Activated T-cell treated with anti-CD3 and anti-CD28 coated beads, Interleukin-2, amount 50 U/mL, for 24 hours (primary cell): ENCODE results near the gene PRR20G.

Experiments
- DNase-seq: peaks from one replicate; pipeline ENCODE4 v3.0.0-alpha.2; 2020
- H3K27ac Mint-ChIP-seq: 2 replicates; pipeline ENCODE4 v1.8.0; 2020; ENCODE audit warnings: mild to moderate bottlenecking, mixed read lengths
- H3K27me3 Mint-ChIP-seq: 2 replicates; pipeline ENCODE4 v1.8.0; 2020; ENCODE audit warnings: mixed read lengths
- H3K36me3 Mint-ChIP-seq: 2 replicates; pipeline ENCODE4 v1.8.0; 2020; ENCODE audit warnings: low read depth, mixed read lengths
- H3K4me1 Mint-ChIP-seq: 2 replicates; pipeline ENCODE4 v1.8.0; 2020; ENCODE audit warnings: low read depth, mixed read lengths
- H3K4me3 Mint-ChIP-seq: 2 replicates; pipeline ENCODE4 v1.8.0; 2020; ENCODE audit warnings: mild to moderate bottlenecking, moderate library complexity, mixed read lengths
- H3K9me3 Mint-ChIP-seq: 2 replicates; pipeline ENCODE4 v1.8.0; 2020; ENCODE audit warnings: mixed read lengths

Gene PRR20G

DNA sequence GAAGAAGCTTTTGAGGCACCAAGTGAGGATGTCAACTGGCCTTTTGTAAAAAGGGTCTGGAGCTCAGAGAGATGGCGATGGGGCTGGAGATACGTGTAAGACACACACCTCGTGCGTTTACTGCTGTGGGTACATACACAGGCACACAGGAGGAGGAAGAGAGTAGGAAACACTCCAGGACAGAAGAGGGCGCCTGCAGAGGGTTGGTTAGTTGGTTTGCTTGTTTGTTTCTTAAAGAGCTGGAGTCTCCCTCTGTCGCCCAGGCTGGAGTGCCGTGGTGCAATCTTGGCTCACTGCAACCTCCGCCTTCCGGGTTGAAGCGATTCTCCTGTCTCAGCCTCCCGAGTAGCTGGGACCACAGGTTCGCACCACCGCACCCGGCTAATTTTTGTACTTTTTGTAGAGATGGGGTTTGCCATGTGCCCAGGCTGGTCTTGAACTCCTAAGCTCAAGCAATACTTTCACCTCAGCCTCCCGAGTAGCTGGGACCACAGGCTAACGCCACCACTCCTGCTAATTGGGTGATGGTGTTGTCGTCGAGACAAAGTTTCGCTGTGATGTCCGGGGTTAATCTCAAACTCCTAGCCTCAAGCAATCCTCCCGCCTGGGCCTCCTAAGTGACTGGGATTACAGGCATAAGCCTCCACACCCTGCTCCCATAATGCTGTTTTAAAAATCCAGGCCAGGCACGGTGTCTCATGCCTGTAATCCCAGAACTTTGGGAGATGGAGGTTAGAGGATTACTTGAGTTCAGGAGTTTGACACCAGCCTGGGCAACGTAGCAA lies 1.3 kb upstream of the PRR20G start:
- Mint-ChIP-seq H3K4me3 (no peak overlapping the region), H3K9me3 (peaks cover 10% of the 10 kb centered on the region), H3K27me3 (peaks cover 4% of the 10 kb centered on the region), H3K27ac (no peak overlapping the region), H3K36me3 (no peaks in the 10 kb centered on the region), H3K4me1 (no peaks in the 10 kb centered on the region)
- DNase-seq, result no peak

DNA sequence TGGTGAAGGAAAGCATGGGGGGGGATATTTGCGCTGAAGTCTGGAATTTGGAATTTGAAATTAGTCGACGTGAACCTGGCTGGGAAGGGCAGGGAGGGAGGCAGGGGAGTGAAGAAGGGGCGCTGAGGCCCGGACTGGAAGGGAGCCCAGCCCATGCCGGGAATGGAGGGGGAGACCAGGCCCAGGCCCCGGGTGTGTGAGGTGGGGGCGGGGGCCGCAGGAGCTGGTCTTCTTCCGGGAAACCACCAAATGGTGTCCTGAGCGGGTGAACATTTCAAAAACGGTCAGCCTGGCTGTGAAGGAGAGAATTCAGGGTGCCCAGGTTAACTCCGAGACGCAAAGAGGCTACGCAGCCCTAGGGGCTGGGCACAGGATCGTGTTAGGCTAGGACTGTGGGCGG lies 497 bp upstream of the PRR20G start:
- Mint-ChIP-seq H3K36me3 (no peaks in the 10 kb centered on the region), H3K27ac (no peak overlapping the region), H3K27me3 (peaks cover 4% of the 10 kb centered on the region), H3K4me1 (no peaks in the 10 kb centered on the region), H3K9me3 (peaks cover 10% of the 10 kb centered on the region), H3K4me3 (no peak overlapping the region)
- no peak for DNase-seq

GRCh38 chr3:127286571-127287140 lies 1.2 kb downstream of the PRR20G start:
- H3K27ac Mint-ChIP-seq, result no peak overlapping the region
- H3K4me1 Mint-ChIP-seq, result no peaks in the 10 kb centered on the region
- DNase-seq, result no peak
- no peak overlapping the region for H3K4me3 Mint-ChIP-seq
- H3K36me3 Mint-ChIP-seq, result no peaks in the 10 kb centered on the region
- H3K27me3 Mint-ChIP-seq, result peaks cover 10% of the 10 kb centered on the region
- H3K9me3 Mint-ChIP-seq, result peaks cover 7% of the 10 kb centered on the region

- Mint-ChIP-seq H3K27me3 (peaks cover 6% of the 10 kb centered on the region), H3K4me3 (no peak overlapping the region), H3K27ac (no peak overlapping the region), H3K9me3 (peaks cover 5% of the 10 kb centered on the region), H3K36me3 (no peaks in the 10 kb centered on the region), H3K4me1 (no peaks in the 10 kb centered on the region)
- DNase-seq, result no peak
Observed at GRCh38 chr3:127284258-127284657, 3.6 kb downstream of the PRR20G start.

GRCh38 chr3:127277561-127277960 lies 10.3 kb downstream of the PRR20G start:
- Mint-ChIP-seq H3K27ac (no peak overlapping the region), H3K9me3 (no peaks in the 10 kb centered on the region), H3K4me1 (no peaks in the 10 kb centered on the region), H3K27me3 (peaks cover 32% of the 10 kb centered on the region), H3K4me3 (no peak overlapping the region), H3K36me3 (no peaks in the 10 kb centered on the region)
- no peak for DNase-seq

- no peaks in the 10 kb centered on the region for H3K36me3 Mint-ChIP-seq
- DNase-seq, result no peak
- no peaks in the 10 kb centered on the region for H3K4me1 Mint-ChIP-seq
- H3K4me3 Mint-ChIP-seq, result no peak overlapping the region
- H3K27me3 Mint-ChIP-seq, result peaks cover 34% of the 10 kb centered on the region
- no peak overlapping the region for H3K27ac Mint-ChIP-seq
- H3K9me3 Mint-ChIP-seq, result no peaks in the 10 kb centered on the region
Observed at GRCh38 chr3:127276995-127277394, 10.9 kb downstream of the PRR20G start.

- DNase-seq, result no peak
- no peak overlapping the region for H3K27ac Mint-ChIP-seq
- no peak overlapping the region for H3K4me3 Mint-ChIP-seq
- H3K27me3 Mint-ChIP-seq, result peaks cover 34% of the 10 kb centered on the region
- no peaks in the 10 kb centered on the region for H3K4me1 Mint-ChIP-seq
- no peaks in the 10 kb centered on the region for H3K9me3 Mint-ChIP-seq
- no peaks in the 10 kb centered on the region for H3K36me3 Mint-ChIP-seq
Observed at GRCh38 chr3:127276396-127276795, 11.4 kb downstream of the PRR20G start.

GRCh38 chr3:127275287-127275781 lies 12.5 kb downstream of the PRR20G start:
- Mint-ChIP-seq H3K4me3 (no peak overlapping the region), H3K9me3 (no peaks in the 10 kb centered on the region), H3K36me3 (no peaks in the 10 kb centered on the region), H3K27ac (no peak overlapping the region), H3K27me3 (peaks cover 34% of the 10 kb centered on the region), H3K4me1 (no peaks in the 10 kb centered on the region)
- DNase-seq, result no peak

DNA sequence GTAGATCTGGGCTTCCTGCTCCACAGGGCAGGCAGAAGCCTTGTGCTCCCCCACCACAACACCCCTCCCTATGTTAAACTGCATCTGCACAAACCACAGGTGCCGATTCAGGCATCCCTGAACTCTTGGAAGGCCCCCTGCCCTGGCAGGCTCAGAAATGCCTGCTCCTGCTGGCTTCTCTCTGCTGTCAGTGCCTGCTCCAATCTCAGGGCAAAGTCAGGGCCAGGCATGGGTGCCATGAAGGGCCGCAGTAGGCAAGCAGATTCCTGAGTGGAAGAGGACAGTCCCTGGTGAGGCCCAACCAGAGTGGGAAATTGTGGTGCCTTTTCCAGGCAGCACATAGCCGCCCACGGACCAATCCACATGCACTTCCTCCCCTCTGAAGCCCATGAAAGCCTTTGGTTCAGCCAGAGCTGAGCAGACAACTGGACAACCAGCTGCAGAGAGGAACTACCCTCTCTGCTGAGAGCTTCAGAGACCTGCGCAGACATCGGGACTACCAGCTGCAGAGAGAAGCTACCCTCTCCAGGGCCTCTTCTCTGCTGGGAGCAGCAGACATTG lies 13.6 kb downstream of the PRR20G start:
- H3K36me3 Mint-ChIP-seq, result no peaks in the 10 kb centered on the region
- H3K27ac Mint-ChIP-seq, result no peak overlapping the region
- H3K4me1 Mint-ChIP-seq, result no peaks in the 10 kb centered on the region
- peaks cover 5% of the 10 kb centered on the region for H3K9me3 Mint-ChIP-seq
- no peak for DNase-seq
- no peak overlapping the region for H3K4me3 Mint-ChIP-seq
- peaks cover 34% of the 10 kb centered on the region for H3K27me3 Mint-ChIP-seq

GRCh38 chr3:127273206-127273605 lies 14.6 kb downstream of the PRR20G start:
- no peak overlapping the region for H3K4me3 Mint-ChIP-seq
- H3K4me1 Mint-ChIP-seq, result no peaks in the 10 kb centered on the region
- peaks cover 32% of the 10 kb centered on the region for H3K27me3 Mint-ChIP-seq
- H3K36me3 Mint-ChIP-seq, result no peaks in the 10 kb centered on the region
- peaks cover 11% of the 10 kb centered on the region for H3K9me3 Mint-ChIP-seq
- no peak for DNase-seq
- H3K27ac Mint-ChIP-seq, result no peak overlapping the region

GRCh38 chr3:127266186-127266585 lies 21.7 kb downstream of the PRR20G start:
- no peaks in the 10 kb centered on the region for H3K36me3 Mint-ChIP-seq
- H3K4me1 Mint-ChIP-seq, result no peaks in the 10 kb centered on the region
- peaks cover 11% of the 10 kb centered on the region for H3K9me3 Mint-ChIP-seq
- H3K4me3 Mint-ChIP-seq, result no peak overlapping the region
- no peak overlapping the region for H3K27ac Mint-ChIP-seq
- peaks cover 4% of the 10 kb centered on the region for H3K27me3 Mint-ChIP-seq
- DNase-seq, result no peak

- H3K4me1 Mint-ChIP-seq, result no peaks in the 10 kb centered on the region
- no peak overlapping the region for H3K27ac Mint-ChIP-seq
- DNase-seq, result no peak
- H3K27me3 Mint-ChIP-seq, result peaks cover 4% of the 10 kb centered on the region
- no peaks in the 10 kb centered on the region for H3K36me3 Mint-ChIP-seq
- peaks cover 11% of the 10 kb centered on the region for H3K9me3 Mint-ChIP-seq
- no peak overlapping the region for H3K4me3 Mint-ChIP-seq
Observed at GRCh38 chr3:127265581-127265981, 22.3 kb downstream of the PRR20G start.

GRCh38 chr3:127264794-127265514 lies 22.9 kb downstream of the PRR20G start:
- H3K27ac Mint-ChIP-seq, result no peak overlapping the region
- H3K36me3 Mint-ChIP-seq, result no peaks in the 10 kb centered on the region
- H3K4me1 Mint-ChIP-seq, result no peaks in the 10 kb centered on the region
- H3K27me3 Mint-ChIP-seq, result peaks cover 4% of the 10 kb centered on the region
- DNase-seq, result no peak
- H3K9me3 Mint-ChIP-seq, result peaks cover 11% of the 10 kb centered on the region
- no peak overlapping the region for H3K4me3 Mint-ChIP-seq

- Mint-ChIP-seq H3K36me3 (no peaks in the 10 kb centered on the region), H3K4me3 (no peak overlapping the region), H3K27me3 (peaks cover 4% of the 10 kb centered on the region), H3K4me1 (no peaks in the 10 kb centered on the region), H3K27ac (no peak overlapping the region), H3K9me3 (peaks cover 7% of the 10 kb centered on the region)
- DNase-seq, result no peak
Observed at GRCh38 chr3:127264292-127264691, 23.6 kb downstream of the PRR20G start.
